Osteocyte (in vitro differentiated cells): ENCODE measurements around the gene ZNF609. TPM values are rescaled to one million over a fixed set of nuclear protein-coding genes. Genes with fewer than 3 reads are reported as not detected.

ENCODE experiments used
- DNase-seq: peaks from one replicate; pipeline ENCODE4 v3.0.0; 2021; ENCODE audit warnings: mixed read lengths; ENCODE audit not compliant: unreplicated experiment; ENCODE audit errors: extremely low spot score
- H3K27ac Mint-ChIP-seq: one replicate; pipeline ENCODE4 v1.8.0; 2021; ENCODE audit warnings: mild to moderate bottlenecking, mixed read lengths; ENCODE audit not compliant: unreplicated experiment
- H3K27me3 Mint-ChIP-seq: one replicate; pipeline ENCODE4 v1.8.0; 2021; ENCODE audit warnings: mixed read lengths; ENCODE audit not compliant: unreplicated experiment
- H3K36me3 Mint-ChIP-seq: one replicate; pipeline ENCODE4 v1.8.0; 2021; ENCODE audit warnings: mixed read lengths; ENCODE audit not compliant: unreplicated experiment
- H3K4me1 Mint-ChIP-seq: one replicate; pipeline ENCODE4 v1.8.0; 2021; ENCODE audit warnings: mixed read lengths; ENCODE audit not compliant: unreplicated experiment
- H3K4me3 Mint-ChIP-seq: one replicate; pipeline ENCODE4 v1.8.0; 2021; ENCODE audit warnings: mild to moderate bottlenecking, moderate library complexity, mixed read lengths; ENCODE audit not compliant: unreplicated experiment
- H3K9me3 Mint-ChIP-seq: one replicate; pipeline ENCODE4 v1.8.0; 2021; ENCODE audit warnings: mixed read lengths; ENCODE audit not compliant: unreplicated experiment
- total RNA-seq: library from RNA; stranded (reverse); gene quantifications from 2 replicates; pipeline ENCODE4 v1.2.1, GENCODE V29; 2021
- TF ChIP-seq, protein P1 (sequence below): fragments of 200-600 bp; sonication (generic); IDR thresholded peaks from 2 replicates; pipeline ENCODE4 v1.5.0; 2021; ENCODE audit warnings: antibody characterized with exemption, mild to moderate bottlenecking, moderate library complexity

Gene ZNF609
- total RNA-seq, 1 donor from 2014 or later: 31.7 TPM

DNA sequence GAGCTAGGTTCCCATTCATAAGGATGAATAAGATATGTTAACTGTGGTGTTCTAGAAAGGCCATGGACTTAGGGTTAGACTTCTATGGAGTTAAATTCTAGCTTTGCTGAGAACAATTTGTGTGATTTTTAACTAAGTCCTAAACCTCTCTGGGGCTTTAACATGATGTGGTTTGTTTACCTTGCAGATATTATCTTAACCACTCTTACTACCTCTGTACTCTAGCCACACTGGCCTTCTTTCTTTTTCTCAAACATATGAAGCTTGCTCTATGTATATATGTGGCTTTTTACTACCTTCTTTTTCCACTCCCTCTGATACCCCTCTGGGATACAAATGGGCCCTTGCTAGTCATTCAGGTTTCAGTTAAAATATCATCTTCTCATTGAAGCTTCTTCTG lies 108.4 kb downstream of the ZNF609 start:
- DNase-seq: no peak
- Mint-ChIP-seq H3K36me3 (peaks cover 10% of the 10 kb centered on the region), H3K27me3 (no peaks in the 10 kb centered on the region), H3K27ac (no peak overlapping the region), H3K4me1 (peaks cover 17% of the 10 kb centered on the region), H3K9me3 (no peaks in the 10 kb centered on the region), H3K4me3 (no peak overlapping the region)
- TF ChIP-seq, protein P1, sequence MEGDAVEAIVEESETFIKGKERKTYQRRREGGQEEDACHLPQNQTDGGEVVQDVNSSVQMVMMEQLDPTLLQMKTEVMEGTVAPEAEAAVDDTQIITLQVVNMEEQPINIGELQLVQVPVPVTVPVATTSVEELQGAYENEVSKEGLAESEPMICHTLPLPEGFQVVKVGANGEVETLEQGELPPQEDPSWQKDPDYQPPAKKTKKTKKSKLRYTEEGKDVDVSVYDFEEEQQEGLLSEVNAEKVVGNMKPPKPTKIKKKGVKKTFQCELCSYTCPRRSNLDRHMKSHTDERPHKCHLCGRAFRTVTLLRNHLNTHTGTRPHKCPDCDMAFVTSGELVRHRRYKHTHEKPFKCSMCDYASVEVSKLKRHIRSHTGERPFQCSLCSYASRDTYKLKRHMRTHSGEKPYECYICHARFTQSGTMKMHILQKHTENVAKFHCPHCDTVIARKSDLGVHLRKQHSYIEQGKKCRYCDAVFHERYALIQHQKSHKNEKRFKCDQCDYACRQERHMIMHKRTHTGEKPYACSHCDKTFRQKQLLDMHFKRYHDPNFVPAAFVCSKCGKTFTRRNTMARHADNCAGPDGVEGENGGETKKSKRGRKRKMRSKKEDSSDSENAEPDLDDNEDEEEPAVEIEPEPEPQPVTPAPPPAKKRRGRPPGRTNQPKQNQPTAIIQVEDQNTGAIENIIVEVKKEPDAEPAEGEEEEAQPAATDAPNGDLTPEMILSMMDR: no peak

DNA sequence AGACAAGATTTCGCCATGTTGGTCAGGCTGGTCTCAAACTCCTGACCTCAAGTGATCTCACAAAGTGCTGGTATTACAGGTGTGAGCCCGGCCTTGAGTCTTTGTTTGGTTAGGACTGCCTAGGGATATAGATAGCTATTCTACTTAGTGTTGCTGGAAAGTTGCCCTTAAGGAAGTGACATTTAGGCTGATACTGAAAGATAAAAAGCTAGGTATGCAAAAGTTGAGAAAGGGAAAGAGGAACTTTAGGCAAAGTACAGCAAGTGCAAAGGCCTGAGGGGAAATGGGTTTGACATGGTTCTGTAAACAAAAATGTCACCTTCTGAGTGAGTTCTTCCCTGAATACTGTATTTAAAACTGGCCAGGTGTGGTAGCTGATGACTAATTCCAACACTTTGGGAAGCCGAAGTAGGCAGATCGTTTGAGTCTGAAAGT lies 111.5 kb downstream of the ZNF609 start:
- TF ChIP-seq, protein P1: no peak
- no peak overlapping the region for H3K27ac Mint-ChIP-seq
- peaks cover 8% of the 10 kb centered on the region for H3K36me3 Mint-ChIP-seq
- H3K9me3 Mint-ChIP-seq: no peaks in the 10 kb centered on the region
- peaks cover 21% of the 10 kb centered on the region for H3K4me1 Mint-ChIP-seq
- no peak overlapping the region for H3K4me3 Mint-ChIP-seq
- no peak for DNase-seq
- no peaks in the 10 kb centered on the region for H3K27me3 Mint-ChIP-seq

DNA sequence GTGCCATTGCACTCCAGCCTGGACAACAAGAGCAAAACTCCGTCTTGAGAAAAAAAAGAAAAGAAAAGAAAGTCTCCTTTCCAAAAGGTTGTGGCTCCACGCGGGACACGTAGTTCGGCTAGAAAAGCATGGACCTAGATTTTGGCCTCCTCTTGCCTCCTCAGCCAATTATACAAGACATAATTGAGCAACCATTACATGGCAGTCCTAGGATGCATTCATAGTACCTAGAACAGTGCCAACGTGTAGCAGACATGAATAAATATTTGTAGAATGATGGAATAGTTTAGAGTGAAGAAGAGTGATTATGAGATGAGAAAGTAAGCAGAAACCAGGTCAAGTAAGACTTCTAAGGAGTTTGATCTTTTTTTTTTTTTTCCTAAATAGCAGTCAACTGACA lies 112.5 kb downstream of the ZNF609 start:
- TF ChIP-seq, protein P1: no peak
- Mint-ChIP-seq H3K9me3 (no peaks in the 10 kb centered on the region), H3K27ac (no peak overlapping the region), H3K4me1 (peaks cover 20% of the 10 kb centered on the region), H3K36me3 (peaks cover 3% of the 10 kb centered on the region), H3K4me3 (no peak overlapping the region), H3K27me3 (no peaks in the 10 kb centered on the region)
- no peak for DNase-seq

DNA sequence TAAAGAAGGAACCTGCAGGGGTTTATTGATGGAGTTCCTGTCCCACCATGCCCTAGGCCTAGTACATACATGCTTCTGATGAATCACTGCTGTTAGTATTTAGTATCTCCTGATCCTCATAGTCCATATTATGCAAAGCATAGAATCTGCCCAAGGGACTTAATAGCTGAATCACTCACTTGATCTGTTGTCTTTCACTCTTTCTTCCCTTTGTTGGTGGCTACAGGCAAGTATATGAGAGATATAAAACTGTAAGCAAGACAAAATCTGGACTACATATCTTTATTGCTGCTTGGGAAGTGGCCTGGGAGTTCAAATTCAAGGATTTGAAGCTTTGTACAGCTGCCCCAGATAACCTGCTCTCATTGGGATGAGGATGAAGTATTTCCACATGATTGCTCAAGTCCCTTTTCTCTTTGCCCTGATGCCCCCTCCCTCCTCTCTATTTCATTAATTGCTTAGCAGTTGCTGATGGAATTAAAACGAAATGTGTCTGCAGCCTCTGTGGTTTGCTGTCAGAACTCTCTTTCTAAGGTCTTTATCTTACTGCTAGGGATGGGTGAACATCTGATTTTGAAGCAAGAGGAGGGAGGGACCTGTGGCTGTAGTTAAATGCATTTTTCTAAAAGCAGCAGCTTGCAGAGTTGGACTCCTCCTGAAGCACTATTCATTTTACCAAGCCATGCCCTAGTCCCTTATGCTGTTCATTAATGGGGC lies 114.1 kb downstream of the ZNF609 start:
- TF ChIP-seq, protein P1: no peak
- H3K27ac Mint-ChIP-seq: peak overlapping the region; percentile 51
- H3K36me3 Mint-ChIP-seq: no peaks in the 10 kb centered on the region
- H3K4me1 Mint-ChIP-seq: peaks cover 12% of the 10 kb centered on the region
- H3K27me3 Mint-ChIP-seq: no peaks in the 10 kb centered on the region
- no peak for DNase-seq
- H3K9me3 Mint-ChIP-seq: no peaks in the 10 kb centered on the region
- H3K4me3 Mint-ChIP-seq: no peak overlapping the region

DNA sequence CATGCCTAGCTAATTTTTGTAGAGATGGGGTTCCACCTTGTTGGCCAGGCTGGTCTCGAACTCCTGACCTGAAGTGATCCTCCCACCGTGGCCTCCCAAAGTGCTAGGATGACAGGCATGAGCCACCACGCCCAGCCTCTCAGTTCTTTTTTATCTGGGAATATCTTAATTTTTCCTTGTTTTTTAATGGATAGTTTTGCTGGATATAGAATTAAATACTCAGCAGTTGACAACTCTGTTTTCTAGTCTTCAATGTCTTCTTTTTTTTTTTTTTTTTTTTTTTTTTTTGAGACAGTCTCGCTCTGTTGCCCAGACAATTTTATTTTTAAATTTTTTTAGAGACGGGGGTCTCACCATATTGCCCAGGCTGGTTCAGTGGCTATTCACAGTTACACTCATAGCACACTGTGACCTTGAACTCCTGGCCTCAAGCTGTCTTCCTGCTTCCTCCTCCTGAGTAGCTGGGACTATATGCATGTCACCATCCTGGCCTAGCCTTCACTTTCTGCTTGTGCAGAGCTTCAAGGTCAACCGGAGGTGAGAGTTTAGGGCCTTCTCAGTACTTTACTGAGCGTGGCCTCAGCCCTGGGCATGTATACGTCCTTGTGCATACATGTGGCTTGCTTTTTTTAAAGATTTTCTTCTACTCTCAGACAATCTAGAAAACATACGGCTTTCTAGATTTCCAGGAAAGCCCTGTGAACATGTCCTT lies 120.5 kb downstream of the ZNF609 start:
- TF ChIP-seq, protein P1: no peak
- DNase-seq: no peak
- Mint-ChIP-seq H3K4me1 (peaks cover 9% of the 10 kb centered on the region), H3K36me3 (peaks cover 18% of the 10 kb centered on the region), H3K9me3 (peaks cover 9% of the 10 kb centered on the region), H3K4me3 (no peak overlapping the region), H3K27ac (no peak overlapping the region), H3K27me3 (no peaks in the 10 kb centered on the region)
